ENCODE results near the gene EVI5. TPM values are rescaled to one million over a fixed set of nuclear protein-coding genes. Genes with fewer than 3 reads are reported as not detected.

The EVI5 gene
- total RNA-seq, 4 donors from 2014 or later = 48.7 to 70.7 (median 50.8) TPM

DNA sequence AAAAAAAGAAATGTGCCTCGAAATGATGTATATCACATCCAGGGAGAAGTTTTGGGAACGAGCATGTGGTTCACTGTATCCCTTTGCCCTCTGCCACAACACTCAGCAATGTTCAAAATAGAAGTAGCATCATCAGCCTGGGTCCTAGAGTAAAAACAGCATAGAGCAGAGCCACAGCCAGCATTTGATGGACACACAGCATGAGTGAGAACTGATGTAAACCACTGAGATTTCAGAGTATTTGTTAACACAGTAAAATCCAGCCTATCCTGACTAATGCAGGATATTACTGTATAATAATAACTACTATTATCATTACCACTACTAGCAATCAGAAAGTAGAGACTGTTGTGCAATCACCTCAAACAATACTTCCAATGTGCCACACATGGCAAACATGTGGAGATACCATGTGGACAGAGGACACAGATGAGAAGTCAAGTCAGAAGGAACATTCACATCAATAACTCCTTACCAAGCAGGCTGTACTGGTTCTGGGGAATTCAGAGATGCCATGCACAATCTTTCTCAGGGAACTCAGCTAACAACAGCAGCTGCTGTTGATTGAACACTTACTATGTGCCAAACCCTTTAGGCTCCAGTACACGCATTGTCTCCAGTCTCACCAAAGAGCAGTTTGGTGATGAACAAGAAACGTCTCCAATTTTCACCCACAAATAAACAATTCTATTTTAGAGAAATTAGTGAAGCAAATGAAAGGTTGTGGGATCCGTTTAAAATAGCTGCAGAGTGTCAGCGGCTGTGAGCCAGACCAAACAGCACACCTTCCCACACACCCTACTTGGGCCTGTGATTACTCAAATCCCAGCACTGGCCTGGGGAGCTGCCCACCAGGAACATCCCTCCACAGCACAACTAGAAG lies 281.6 kb downstream of the EVI5 start:
- H3K27me3 ChIP-seq = no peaks in the 10 kb centered on the region
- H3K4me1 ChIP-seq = no peaks in the 10 kb centered on the region
- no peak overlapping the region for H3K4me3 ChIP-seq
- H3K27ac ChIP-seq = no peak overlapping the region
- WGBS, 2 donors = 80 to 84% methylated on average over 6 of the region's 6 CpGs
- DNase-seq (ENCODE audit: low spot score in 2 of 2) = no peak
- TF ChIP-seq, protein P1, sequence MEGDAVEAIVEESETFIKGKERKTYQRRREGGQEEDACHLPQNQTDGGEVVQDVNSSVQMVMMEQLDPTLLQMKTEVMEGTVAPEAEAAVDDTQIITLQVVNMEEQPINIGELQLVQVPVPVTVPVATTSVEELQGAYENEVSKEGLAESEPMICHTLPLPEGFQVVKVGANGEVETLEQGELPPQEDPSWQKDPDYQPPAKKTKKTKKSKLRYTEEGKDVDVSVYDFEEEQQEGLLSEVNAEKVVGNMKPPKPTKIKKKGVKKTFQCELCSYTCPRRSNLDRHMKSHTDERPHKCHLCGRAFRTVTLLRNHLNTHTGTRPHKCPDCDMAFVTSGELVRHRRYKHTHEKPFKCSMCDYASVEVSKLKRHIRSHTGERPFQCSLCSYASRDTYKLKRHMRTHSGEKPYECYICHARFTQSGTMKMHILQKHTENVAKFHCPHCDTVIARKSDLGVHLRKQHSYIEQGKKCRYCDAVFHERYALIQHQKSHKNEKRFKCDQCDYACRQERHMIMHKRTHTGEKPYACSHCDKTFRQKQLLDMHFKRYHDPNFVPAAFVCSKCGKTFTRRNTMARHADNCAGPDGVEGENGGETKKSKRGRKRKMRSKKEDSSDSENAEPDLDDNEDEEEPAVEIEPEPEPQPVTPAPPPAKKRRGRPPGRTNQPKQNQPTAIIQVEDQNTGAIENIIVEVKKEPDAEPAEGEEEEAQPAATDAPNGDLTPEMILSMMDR (IDR thresholded peaks at IDR 0.05) = no peak
- TF ChIP-seq POLR2A (IDR thresholded peaks at IDR 0.05) (no peak), EP300 (IDR thresholded peaks at IDR 0.05) (no peak)
- H3K36me3 ChIP-seq = peaks cover 0 to 2% (median 0%) of the 10 kb centered on the region in 3 donors
- no peaks in the 10 kb centered on the region for H3K9me3 ChIP-seq

DNA sequence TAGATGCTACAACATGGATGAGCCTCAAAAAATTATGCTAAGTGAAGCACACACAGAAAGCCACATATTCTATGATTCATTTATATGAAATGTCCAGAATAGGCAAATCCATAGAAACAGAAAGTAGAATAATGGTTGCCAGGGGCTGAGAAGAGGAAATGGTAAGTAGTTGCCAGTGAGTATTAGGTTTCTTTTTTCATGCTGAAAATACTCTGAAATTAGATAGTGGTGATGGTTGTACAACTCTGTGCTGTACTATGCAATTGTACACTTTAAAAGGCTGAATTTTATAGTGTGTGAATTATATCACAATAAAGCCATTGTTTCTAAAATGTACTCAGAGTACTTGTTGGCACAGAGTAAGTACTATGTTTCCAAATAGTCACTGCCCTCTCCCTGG lies 282.7 kb downstream of the EVI5 start:
- TF ChIP-seq EP300 (IDR thresholded peaks at IDR 0.05) = no peak
- no peak for TF ChIP-seq POLR2A (IDR thresholded peaks at IDR 0.05)
- TF ChIP-seq, protein P1 (IDR thresholded peaks at IDR 0.05) = no peak
- Histone ChIP-seq H3K36me3 (no peaks in the 10 kb centered on the region), H3K4me1 (no peaks in the 10 kb centered on the region), H3K27me3 (no peaks in the 10 kb centered on the region), H3K27ac (no peak overlapping the region), H3K9me3 (no peaks in the 10 kb centered on the region), H3K4me3 (no peak overlapping the region)
- no peak for DNase-seq (ENCODE audit: low spot score in 2 of 2)

- 74 to 84% methylated on average over 1 of the region's 1 CpG for WGBS, 2 donors
- Histone ChIP-seq H3K4me3 (no peak overlapping the region), H3K4me1 (no peaks in the 10 kb centered on the region), H3K27ac (no peak overlapping the region), H3K27me3 (no peaks in the 10 kb centered on the region), H3K9me3 (no peaks in the 10 kb centered on the region), H3K36me3 (no peaks in the 10 kb centered on the region)
- TF ChIP-seq, protein P1 (IDR thresholded peaks at IDR 0.05) = no peak
- TF ChIP-seq POLR2A (IDR thresholded peaks at IDR 0.05) (no peak), EP300 (IDR thresholded peaks at IDR 0.05) (no peak)
- DNase-seq (ENCODE audit: low spot score in 2 of 2) = no peak
Observed at GRCh38 chr1:92500552-92500951, 284.4 kb downstream of the EVI5 start.

GRCh38 chr1:92495392-92496063 lies 289.4 kb downstream of the EVI5 start:
- H3K4me3 ChIP-seq = no peak overlapping the region
- no peaks in the 10 kb centered on the region for H3K9me3 ChIP-seq
- H3K27me3 ChIP-seq = no peaks in the 10 kb centered on the region
- DNase-seq (ENCODE audit: low spot score in 2 of 2) = no peak
- no peaks in the 10 kb centered on the region for H3K4me1 ChIP-seq
- TF ChIP-seq POLR2A (IDR thresholded peaks at IDR 0.05) = no peak
- TF ChIP-seq, protein P1 (IDR thresholded peaks at IDR 0.05) = no peak
- no peak for TF ChIP-seq EP300 (IDR thresholded peaks at IDR 0.05)
- no peak overlapping the region for H3K27ac ChIP-seq
- 69 to 79% methylated on average over 2 of the region's 2 CpGs for WGBS, 2 donors
- no peaks in the 10 kb centered on the region for H3K36me3 ChIP-seq

Data from tibial nerve (tissue), 4 donors.